GM21576 (cell line): ENCODE results near the gene TM4SF4.

Experiments
- ATAC-seq: cut with Tn5 transposase; IDR thresholded peaks from one replicate; pipeline ENCODE4 v1.9.1; 2021; ENCODE audit warnings: mild to moderate bottlenecking, moderate library complexity; ENCODE audit not compliant: unreplicated experiment

The TM4SF4 gene

DNA sequence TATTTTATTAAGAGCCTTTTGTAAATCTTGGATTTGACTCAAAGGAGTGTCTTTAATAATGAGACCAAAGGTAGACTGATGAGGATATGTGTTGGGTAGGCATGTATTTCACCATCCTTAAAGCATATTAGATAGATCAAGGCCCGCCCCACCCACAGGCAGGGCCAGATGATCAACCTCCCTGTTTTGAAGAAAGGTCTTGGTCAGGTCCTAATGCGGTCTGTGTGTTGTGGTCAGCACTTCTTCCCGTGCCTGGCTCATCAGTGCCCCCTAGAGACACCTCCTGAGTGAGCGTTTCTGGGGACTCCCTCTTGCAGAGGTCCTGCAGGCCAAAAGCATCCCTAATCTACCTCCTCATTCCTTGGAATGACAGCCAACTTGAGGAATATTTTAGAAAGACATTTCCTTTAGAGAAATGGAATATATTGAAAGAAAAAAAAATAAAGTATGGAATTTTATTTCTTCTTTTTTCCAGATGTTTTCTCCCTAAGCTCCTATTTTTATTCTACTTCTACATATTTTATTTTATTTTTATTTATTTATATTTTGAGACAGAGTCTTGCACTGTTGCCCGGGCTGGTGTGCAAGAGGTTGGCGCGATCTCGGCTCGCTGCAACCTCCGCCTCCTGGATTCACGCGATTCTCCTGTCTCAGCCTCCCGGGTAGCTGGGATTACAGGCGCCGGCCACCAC lies 6.0 kb downstream of the TM4SF4 start:
- ATAC-seq, result peak; percentile 99

DNA sequence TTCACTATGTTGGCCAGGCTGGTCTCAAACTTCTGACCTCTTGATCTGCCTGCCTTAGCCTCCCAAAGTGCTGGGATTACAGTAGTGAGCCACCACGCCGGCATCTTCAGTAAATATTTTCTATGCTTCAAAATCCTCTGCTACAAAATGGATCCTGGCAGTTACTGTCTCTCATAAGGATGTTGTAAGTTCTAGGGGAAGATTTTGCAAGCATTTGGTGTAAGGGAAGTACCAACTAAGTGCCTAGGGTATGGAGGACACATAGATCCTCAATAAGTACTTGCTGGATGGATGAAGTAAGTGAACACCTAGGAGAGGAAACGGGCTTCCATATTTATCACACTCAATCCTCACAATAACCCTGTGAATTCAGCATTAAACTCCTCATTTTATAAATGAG lies 6.6 kb downstream of the TM4SF4 start:
- ATAC-seq, result no peak

- ATAC-seq, result no peak
Measured at GRCh38 chr3:149481491-149481890, 7.0 kb downstream of the TM4SF4 start.

DNA sequence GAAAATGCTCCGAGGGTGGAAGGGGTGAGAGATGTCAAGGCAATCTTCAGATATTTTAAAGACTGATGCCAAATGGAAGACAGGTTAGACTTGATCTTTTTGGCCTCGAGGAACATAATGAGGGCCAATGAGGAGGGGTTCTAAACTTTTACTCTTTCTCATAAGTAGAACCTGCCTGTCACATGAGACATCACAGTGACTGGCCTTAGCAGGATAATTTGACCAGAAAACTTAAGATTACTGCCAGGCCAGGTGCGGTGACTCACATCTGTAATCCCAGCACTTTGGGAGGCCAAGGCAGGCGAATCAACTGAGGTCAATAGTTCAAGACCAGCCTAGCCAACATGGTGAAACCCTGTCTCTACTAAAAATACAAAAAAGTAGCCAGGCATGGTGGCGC lies 12.2 kb downstream of the TM4SF4 start:
- no peak for ATAC-seq

DNA sequence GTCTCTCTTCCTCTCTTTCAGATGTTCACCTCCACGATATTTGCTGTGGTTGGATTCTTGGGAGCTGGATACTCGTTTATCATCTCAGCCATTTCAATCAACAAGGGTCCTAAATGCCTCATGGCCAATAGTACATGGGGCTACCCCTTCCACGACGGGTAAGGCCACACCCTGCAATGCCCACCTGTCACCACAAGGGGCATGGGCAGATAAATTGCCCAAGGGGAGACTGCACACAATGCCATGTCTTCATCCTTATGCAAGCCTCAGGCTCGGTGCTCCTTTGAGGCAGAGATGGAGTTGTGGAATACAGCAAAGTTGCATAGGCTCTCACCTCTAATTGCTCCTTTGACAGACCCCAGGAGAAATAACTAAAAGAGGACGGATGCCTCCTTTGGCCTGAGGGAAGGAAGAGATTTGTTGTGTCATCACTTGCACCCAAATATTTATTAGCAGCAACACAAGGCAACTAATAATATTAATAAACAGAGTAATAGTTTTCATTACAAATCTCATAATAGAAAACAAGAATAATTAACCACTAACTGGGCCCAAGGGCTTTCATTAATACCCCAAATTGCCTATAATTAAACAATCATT lies 13.2 kb downstream of the TM4SF4 start:
- ATAC-seq, result no peak

DNA sequence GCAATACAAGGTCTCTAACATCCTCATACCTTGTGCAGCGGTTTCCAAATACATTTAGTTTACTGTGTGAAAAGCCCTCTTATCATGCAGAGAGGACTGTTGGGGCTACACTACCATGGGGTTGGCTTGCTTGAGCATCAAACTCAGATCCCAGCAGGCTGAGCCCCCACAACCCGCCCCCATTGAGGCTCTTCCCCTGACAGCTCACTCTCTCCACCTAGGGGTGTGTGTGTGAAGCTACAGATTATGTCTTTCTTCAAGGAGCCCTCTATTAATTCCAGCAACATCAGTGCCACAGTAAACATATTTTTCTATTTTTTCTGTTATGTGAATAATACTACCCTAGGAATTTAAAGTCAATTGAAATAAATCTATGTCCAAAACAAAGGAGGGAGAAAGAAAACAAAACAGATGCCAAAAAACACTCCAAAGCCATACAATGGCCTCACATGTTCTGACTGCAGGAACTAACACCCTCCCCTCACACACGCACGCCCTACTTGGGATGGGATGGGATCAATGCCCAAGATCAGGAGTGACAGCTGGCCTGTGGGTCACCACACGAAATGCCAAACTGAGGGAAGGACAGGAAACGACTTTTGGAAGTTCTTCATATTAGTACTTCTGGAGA lies 14.7 kb downstream of the TM4SF4 start:
- no peak for ATAC-seq

DNA sequence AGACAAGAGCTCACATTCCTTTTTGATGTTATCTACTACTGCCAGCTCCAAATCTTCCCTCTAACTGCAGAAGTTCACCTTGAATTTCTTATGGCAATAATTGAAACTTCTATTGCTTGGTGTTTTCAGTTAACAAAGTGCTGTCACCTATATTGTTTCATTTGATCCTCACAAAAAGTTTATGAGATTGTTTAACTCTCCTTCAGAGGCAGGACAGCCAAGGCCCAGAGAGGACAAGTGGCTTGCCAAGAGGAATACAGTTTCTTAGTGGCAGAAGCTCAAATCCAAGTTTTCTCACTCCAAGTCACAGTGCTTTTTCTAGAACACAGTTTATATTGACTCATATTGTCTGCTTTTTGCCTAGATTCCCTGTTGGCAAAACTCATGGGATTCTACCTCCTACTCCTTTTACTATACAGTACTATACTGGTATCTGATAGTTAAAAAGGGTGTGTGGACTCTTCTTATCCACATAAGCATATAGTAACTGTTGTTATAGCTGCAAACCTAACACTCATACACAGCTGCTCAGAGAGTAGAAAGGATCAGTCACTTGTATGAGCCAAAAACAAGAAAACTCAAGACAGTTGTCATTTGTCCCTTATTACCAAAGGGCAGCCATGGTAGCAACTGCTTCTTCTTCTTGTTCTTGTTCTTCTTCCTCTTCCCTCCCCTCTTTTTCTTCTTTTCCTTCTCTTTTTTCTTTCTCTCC lies 15.9 kb downstream of the TM4SF4 start:
- no peak for ATAC-seq

DNA sequence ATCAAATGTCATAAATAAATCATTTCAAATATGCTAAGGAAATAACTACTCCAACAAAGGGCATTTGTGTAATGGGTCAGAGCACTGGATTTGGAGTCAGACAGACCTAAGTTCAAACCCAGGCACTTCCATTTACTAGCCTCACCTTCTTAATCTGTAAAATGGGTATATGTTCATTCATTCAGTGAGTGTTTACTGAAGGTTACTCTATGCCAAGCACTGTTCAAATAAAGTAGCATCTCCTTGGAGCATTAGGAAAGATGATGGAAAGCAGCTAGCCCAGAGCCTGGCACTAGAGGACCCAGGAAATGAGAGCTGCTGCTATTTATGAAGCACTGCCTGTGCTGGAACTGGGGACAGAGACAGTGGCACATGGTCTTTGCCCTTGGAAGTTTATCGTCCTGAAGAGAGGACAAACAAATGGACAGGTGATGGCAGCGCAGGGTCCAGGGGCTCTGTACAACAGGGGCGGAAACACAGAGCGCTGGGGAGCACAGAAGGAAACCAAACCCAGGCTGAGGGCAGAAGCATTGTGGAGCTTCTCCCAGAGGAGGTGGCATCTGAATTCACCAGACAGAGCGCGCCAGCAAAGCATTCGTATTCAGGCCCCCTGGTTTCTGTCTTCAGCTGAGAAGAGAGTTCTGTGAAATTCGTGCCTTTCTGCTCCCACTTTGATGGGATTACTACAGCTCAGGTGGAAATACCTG lies 19.0 kb downstream of the TM4SF4 start:
- no peak for ATAC-seq

DNA sequence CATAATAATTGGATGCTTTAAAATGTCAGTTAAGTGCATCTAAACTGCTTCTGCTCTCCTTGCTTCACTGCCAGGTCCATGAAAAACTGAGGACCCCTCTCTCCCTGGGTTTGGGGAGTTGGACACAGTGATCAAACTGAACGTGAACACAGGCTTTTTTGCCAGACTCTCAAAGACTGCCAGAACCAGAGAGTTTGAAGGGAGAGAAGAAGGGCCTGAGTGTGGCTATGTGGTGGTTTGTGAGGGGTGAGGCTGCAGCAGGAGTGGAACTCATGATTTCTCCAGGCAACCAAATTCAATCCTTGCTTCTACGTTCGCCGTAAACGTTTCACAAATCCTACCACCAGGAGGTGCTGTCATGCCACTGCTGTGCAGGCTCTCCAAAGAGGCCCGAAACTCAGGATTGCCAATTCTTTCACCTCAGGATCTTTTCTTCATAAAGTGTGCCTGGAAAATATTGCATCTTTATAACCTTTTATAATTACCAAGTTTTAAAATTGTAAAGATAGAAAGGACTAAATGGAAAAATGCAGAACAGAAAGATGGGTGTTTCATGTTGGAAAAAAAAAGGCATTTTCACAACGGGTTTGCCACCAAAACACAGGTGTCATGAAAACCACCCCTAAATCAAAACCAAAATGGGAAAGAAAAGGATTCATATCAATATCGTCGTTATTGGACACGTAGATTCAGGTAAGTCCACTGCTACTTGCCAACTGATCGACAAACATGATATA lies 19.7 kb downstream of the TM4SF4 start:
- no peak for ATAC-seq

- ATAC-seq, result no peak
Measured at GRCh38 chr3:149494759-149495580, 20.5 kb downstream of the TM4SF4 start.

DNA sequence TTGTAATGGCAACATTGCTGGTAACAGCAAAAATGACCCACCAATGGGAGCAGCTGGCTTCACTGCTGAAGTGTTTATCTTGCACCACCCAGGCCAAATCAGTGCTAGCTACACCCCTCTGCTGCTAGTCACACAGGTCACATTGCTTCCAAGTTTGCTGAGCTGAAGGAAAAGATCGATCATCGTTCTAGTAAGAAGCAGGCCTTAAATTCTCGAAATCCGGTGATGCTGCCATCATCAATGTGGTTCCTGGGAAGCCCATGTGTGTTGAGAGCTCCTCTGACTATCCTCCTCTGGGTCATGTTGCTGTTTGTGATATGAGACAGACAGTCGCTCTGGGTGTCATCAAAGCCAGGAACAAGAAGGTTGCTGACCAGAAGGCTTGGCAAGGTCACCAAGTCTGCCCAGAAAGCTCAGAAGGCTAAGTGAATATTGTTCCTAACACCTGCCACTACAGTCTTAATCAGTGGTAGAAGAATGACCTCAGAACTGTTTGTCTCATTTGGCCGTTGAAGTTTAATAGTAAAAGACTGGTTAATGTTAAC lies 21.2 kb downstream of the TM4SF4 start:
- ATAC-seq, result no peak

GRCh38 chr3:149496891-149497290 lies 22.4 kb downstream of the TM4SF4 start:
- no peak for ATAC-seq

- ATAC-seq, result no peak
Measured at GRCh38 chr3:149497966-149498670, 23.6 kb downstream of the TM4SF4 start.

GRCh38 chr3:149501524-149501923 lies 27.0 kb downstream of the TM4SF4 start:
- ATAC-seq, result no peak

DNA sequence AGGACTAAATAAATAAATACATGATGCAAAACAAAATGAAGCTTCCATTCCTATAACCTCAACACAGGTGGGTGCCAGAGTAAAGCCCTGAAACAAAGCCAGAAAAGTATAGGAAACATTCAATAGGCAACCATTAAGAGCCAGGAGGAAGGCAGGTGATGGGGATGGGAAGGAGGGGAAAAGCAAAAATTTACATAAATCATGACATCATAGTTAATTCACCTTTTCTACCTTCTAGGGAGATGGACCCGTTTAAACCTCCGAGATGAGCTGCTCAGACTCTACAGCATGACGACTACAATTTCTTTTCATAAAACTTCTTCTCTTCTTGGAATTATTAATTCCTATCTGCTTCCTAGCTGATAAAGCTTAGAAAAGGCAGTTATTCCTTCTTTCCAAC lies 27.9 kb downstream of the TM4SF4 start:
- ATAC-seq, result no peak

GRCh38 chr3:149506540-149506939 lies 32.0 kb downstream of the TM4SF4 start:
- no peak for ATAC-seq

DNA sequence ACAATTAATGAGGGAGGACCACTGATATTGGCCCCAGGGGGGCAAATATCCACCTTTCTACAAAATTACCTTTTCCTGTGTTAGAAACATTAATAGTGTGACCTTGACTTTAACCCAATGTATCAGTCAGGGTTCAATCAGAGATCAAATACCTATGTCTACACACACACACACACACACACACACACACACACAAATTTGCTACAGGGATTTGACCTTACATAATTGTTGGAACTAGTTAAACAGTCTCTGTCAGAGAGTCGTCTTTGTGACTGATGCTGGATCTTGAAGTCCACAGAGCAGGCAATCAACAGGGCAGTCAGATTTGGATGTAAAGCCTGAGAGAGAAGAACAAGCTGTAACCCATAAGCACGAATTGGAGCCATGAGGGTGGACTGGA lies 32.5 kb downstream of the TM4SF4 start:
- ATAC-seq, result no peak

- ATAC-seq, result peak; percentile 39
Measured at GRCh38 chr3:149507491-149508324, 33.2 kb downstream of the TM4SF4 start.
